Esophagus muscularis mucosa (tissue), 3 donors: ENCODE measurements around the gene LDLRAD3.

Experiments
- POLR2A ChIP-seq: fragments of 450-650 bp; IDR thresholded peaks from one replicate; pipeline ENCODE4 v1.6.1; 2017; ENCODE audit warnings: antibody characterized with exemption, moderate library complexity, mild to moderate bottlenecking, low read depth
- TF ChIP-seq, protein P1 (sequence below), 3 experiments: fragments of 200-600 bp in 2 of 3; fragments of 450-650 bp in 1 of 3; sonication (generic) in 2 of 3; IDR thresholded peaks; one replicate each; pipeline ENCODE4 v1.5.1; 2017 to 2019; ENCODE audit warnings: antibody characterized with exemption in 3 of 3, mild to moderate bottlenecking in 2 of 3, moderate library complexity in 1 of 3

- TF ChIP-seq, protein P1, sequence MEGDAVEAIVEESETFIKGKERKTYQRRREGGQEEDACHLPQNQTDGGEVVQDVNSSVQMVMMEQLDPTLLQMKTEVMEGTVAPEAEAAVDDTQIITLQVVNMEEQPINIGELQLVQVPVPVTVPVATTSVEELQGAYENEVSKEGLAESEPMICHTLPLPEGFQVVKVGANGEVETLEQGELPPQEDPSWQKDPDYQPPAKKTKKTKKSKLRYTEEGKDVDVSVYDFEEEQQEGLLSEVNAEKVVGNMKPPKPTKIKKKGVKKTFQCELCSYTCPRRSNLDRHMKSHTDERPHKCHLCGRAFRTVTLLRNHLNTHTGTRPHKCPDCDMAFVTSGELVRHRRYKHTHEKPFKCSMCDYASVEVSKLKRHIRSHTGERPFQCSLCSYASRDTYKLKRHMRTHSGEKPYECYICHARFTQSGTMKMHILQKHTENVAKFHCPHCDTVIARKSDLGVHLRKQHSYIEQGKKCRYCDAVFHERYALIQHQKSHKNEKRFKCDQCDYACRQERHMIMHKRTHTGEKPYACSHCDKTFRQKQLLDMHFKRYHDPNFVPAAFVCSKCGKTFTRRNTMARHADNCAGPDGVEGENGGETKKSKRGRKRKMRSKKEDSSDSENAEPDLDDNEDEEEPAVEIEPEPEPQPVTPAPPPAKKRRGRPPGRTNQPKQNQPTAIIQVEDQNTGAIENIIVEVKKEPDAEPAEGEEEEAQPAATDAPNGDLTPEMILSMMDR (IDR thresholded peaks at IDR 0.05), result no peak
- TF ChIP-seq POLR2A, result no peak
Observed at GRCh38 chr11:36105743-36106581, 162.1 kb downstream of the LDLRAD3 start.
